ENCODE measurements around the gene ST3GAL5.

The ST3GAL5 gene

DNA sequence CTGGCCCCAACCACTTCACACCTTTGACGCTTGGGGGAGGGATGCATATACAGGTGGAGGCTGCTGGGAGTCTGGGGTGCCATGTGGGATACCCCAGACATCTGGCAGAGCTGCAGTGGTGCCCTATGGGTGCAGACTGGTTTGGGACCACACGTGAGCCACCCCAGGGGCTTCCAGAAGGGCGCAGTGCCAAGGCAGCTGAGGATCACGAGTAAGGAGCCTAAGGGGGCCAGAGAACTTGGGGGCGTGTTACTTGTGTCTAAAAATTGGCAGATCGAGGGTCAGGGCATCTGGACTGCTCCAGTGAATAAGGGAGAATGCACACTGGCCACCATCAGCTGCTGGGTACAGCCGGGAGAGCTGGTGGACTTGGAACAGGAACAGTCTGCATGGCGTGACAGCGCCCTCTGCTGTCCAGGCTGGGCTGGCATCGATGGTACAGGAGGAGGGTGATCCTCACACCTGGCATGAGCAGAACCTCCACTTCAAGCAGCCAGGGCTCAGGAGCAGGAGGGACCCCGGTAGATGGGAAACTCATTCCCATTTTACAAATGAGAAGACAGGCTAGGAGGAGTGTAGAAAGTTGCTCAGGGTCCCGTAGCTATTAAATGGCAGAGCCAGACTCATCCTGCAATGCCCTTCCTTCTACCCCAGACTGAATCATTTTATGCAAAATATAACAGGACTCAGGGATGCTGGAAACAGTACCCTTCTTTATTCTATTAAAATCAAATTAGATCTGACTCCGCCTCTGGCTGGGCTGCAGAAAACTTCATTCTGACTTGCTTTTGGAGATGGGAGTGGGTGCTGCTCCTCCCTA is 74.6 kb downstream of the ST3GAL5 start:
- TF ChIP-seq CTCF (IDR thresholded peaks at IDR 0.05) = peak; percentile 96

GRCh38 chr2:85813211-85813981 is 75.4 kb downstream of the ST3GAL5 start:
- TF ChIP-seq CTCF (IDR thresholded peaks at IDR 0.05) = no peak
- H3K4me1 Mint-ChIP-seq = peaks cover 21% of the 10 kb centered on the region
- H3K4me3 Mint-ChIP-seq = no peak overlapping the region
- no peak for DNase-seq
- no peak overlapping the region for H3K27ac Mint-ChIP-seq
- no peaks in the 10 kb centered on the region for H3K9me3 Mint-ChIP-seq
- no peaks in the 10 kb centered on the region for H3K36me3 Mint-ChIP-seq (ENCODE audit: low read depth)
- H3K27me3 Mint-ChIP-seq (ENCODE audit: low read depth, poor library complexity) = peaks cover 11% of the 10 kb centered on the region

More for the DNA sequence above, 74.6 kb downstream of the ST3GAL5 start:
- peaks cover 18% of the 10 kb centered on the region for H3K27me3 Mint-ChIP-seq (ENCODE audit: low read depth, poor library complexity)
- no peaks in the 10 kb centered on the region for H3K9me3 Mint-ChIP-seq
- H3K27ac Mint-ChIP-seq = no peak overlapping the region
- H3K36me3 Mint-ChIP-seq (ENCODE audit: low read depth) = no peaks in the 10 kb centered on the region
- peak; percentile 94 for DNase-seq
- peaks cover 21% of the 10 kb centered on the region for H3K4me1 Mint-ChIP-seq
- H3K4me3 Mint-ChIP-seq = no peak overlapping the region

- Mint-ChIP-seq H3K27me3 (ENCODE audit: low read depth, poor library complexity) (peaks cover 13% of the 10 kb centered on the region), H3K4me3 (no peak overlapping the region), H3K4me1 (peaks cover 21% of the 10 kb centered on the region), H3K9me3 (no peaks in the 10 kb centered on the region), H3K36me3 (ENCODE audit: low read depth) (no peaks in the 10 kb centered on the region), H3K27ac (no peak overlapping the region)
- no peak for DNase-seq
- no peak for TF ChIP-seq CTCF (IDR thresholded peaks at IDR 0.05)
Measured at GRCh38 chr2:85812094-85812735, 76.6 kb downstream of the ST3GAL5 start.

GRCh38 chr2:85811180-85812093 is 77.4 kb downstream of the ST3GAL5 start:
- no peaks in the 10 kb centered on the region for H3K9me3 Mint-ChIP-seq
- no peak for TF ChIP-seq CTCF (IDR thresholded peaks at IDR 0.05)
- H3K27ac Mint-ChIP-seq = no peak overlapping the region
- DNase-seq = no peak
- H3K4me3 Mint-ChIP-seq = no peak overlapping the region
- no peaks in the 10 kb centered on the region for H3K36me3 Mint-ChIP-seq (ENCODE audit: low read depth)
- H3K27me3 Mint-ChIP-seq (ENCODE audit: low read depth, poor library complexity) = peaks cover 17% of the 10 kb centered on the region
- peaks cover 21% of the 10 kb centered on the region for H3K4me1 Mint-ChIP-seq

DNA sequence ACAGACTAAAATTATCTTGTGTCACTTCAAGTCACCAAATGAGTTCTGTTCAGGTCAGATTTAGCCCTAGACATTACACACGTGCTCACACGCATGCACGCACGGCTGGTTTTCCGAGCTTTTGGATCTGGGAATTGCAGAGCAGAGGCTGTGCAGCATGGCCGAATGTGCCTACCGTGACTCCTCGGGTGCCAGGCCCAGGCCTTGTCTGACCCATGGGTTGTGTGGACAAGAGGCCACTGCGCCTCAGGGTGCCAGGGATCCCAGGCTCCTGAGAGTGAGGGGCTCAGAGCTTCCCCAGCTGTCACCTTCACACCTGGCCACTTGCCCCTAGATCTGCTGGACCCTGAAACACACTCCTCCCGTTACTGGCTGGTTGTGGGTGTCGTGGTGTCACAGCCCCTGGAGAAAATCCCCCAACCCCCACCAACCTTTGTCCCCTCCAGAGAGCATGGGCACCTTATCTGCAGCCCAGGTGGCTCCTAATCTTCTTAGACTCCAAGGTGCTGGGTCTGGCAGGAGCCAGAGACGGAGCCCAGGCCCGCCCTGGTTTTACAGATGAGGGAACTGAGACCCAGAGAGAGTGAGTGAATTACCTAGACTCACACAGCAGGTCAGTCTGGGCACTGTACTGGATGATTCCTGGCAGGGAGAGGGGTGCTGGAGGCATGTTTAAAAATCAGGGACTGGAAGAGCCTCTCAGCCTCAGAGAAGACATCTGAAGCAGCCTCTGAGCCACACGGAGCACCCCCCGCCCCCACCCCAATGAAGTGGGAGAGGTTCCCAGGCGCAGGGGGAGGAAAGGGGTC is 78.2 kb downstream of the ST3GAL5 start:
- TF ChIP-seq CTCF (IDR thresholded peaks at IDR 0.05) = no peak
- Mint-ChIP-seq H3K36me3 (ENCODE audit: low read depth) (no peaks in the 10 kb centered on the region), H3K4me3 (no peak overlapping the region), H3K9me3 (no peaks in the 10 kb centered on the region), H3K27ac (peak overlapping the region; percentile 57), H3K4me1 (peaks cover 21% of the 10 kb centered on the region), H3K27me3 (ENCODE audit: low read depth, poor library complexity) (peaks cover 19% of the 10 kb centered on the region)
- DNase-seq = no peak
